Thymus (tissue), 11 donors: Measurements from ENCODE around the gene ZCRB1. TPM values are rescaled to one million over a fixed set of nuclear protein-coding genes. Genes with fewer than 3 reads are reported as not detected.

Experiments used
- DNase-seq, 9 donors: peaks; one replicate each; pipeline ENCODE4 v3.0.0-alpha.2; 2013; ENCODE audit warnings: low spot score in 9 of 9, low read depth in 6 of 9, missing footprints in 1 of 9
- H3K27ac ChIP-seq, 2 donors: one replicate each; pipeline ENCODE4 v1.5.1; 2013; ENCODE audit warnings: control low read depth in 1 of 2, low read depth in 1 of 2, low read length in 1 of 2, mild to moderate bottlenecking in 1 of 2, moderate library complexity in 1 of 2
- H3K27me3 ChIP-seq, 2 donors: one replicate each; pipeline ENCODE4 v1.5.1; 2013; ENCODE audit warnings: low read length in 1 of 2; ENCODE audit not compliant: control insufficient read depth in 2 of 2, insufficient read depth in 1 of 2
- H3K36me3 ChIP-seq, 2 donors: one replicate each; pipeline ENCODE4 v1.5.1; 2013; ENCODE audit warnings: low read length in 1 of 2, mild to moderate bottlenecking in 1 of 2, moderate library complexity in 1 of 2; ENCODE audit not compliant: control insufficient read depth in 2 of 2, insufficient read depth in 2 of 2
- H3K4me1 ChIP-seq, 2 donors: one replicate each; pipeline ENCODE4 v1.5.1; 2013; ENCODE audit warnings: low read length in 2 of 2; ENCODE audit not compliant: control insufficient read depth in 2 of 2, insufficient read depth in 2 of 2
- H3K4me3 ChIP-seq, 2 donors: one replicate each; pipeline ENCODE4 v1.5.1; 2013; ENCODE audit warnings: low read length in 2 of 2, control low read depth in 1 of 2, mild to moderate bottlenecking in 1 of 2
- H3K9me3 ChIP-seq, 2 donors: one replicate each; pipeline ENCODE4 v1.5.1; 2013; ENCODE audit warnings: low read length in 1 of 2, mild to moderate bottlenecking in 1 of 2; ENCODE audit not compliant: control insufficient read depth in 2 of 2, insufficient read depth in 1 of 2
- WGBS: extraction: QIAGEN DNeasy Blood & Tissue Kit; methylation state at CpG from one replicate; pipeline ENCODE4 v1.1.7; 2013; 5-methylcytosine and 5-hydroxymethylcytosine counted together
- polyA plus RNA-seq: library from polyadenylated mRNA; stranded (reverse); fragments of 200-250 nt; gene quantifications from one replicate; pipeline ENCODE4 v1.2.3, GENCODE V29; 2013
- total RNA-seq: library from RNA; stranded (reverse); fragments of 120-200 nt; gene quantifications from one replicate; pipeline ENCODE4 v1.2.4, GENCODE V29; 2013
- donor health status: healthy.

ZCRB1 gene
- total and polyA plus RNA-seq, 2 donors = 55.2 to 63.6 TPM

- no peak for DNase-seq
These were observed 37.4 kb downstream of the ZCRB1 start for GRCh38 chr12:42288544-42288943.

GRCh38 chr12:42286741-42287140 is 39.2 kb downstream of the ZCRB1 start:
- no peaks in the 10 kb centered on the region for H3K36me3 ChIP-seq
- 95% methylated on average over 26 of the region's 26 CpGs for WGBS
- H3K9me3 ChIP-seq = no peaks in the 10 kb centered on the region
- no peak overlapping the region for H3K4me3 ChIP-seq
- no peaks in the 10 kb centered on the region for H3K4me1 ChIP-seq
- no peaks in the 10 kb centered on the region for H3K27me3 ChIP-seq
- DNase-seq = no peak
- no peak overlapping the region for H3K27ac ChIP-seq

More at GRCh38 chr12:42288544-42288943, 37.4 kb downstream of the ZCRB1 start:
- no peaks in the 10 kb centered on the region for H3K9me3 ChIP-seq
- WGBS = 88% methylated on average over 9 of the region's 9 CpGs
- H3K36me3 ChIP-seq = no peaks in the 10 kb centered on the region
- H3K27me3 ChIP-seq = no peaks in the 10 kb centered on the region
- no peak overlapping the region for H3K27ac ChIP-seq
- H3K4me1 ChIP-seq = no peaks in the 10 kb centered on the region
- no peak overlapping the region for H3K4me3 ChIP-seq

GRCh38 chr12:42285431-42285830 is 40.5 kb downstream of the ZCRB1 start:
- WGBS = 95% methylated on average over 2 of the region's 2 CpGs
- DNase-seq = no peak
- Histone ChIP-seq H3K9me3 (no peaks in the 10 kb centered on the region), H3K27me3 (no peaks in the 10 kb centered on the region), H3K4me1 (no peaks in the 10 kb centered on the region), H3K36me3 (no peaks in the 10 kb centered on the region), H3K4me3 (no peak overlapping the region), H3K27ac (no peak overlapping the region)

- WGBS = 97% methylated on average over 2 of the region's 2 CpGs
- Histone ChIP-seq H3K4me1 (no peaks in the 10 kb centered on the region), H3K4me3 (no peak overlapping the region), H3K27ac (no peak overlapping the region), H3K36me3 (no peaks in the 10 kb centered on the region), H3K9me3 (no peaks in the 10 kb centered on the region), H3K27me3 (no peaks in the 10 kb centered on the region)
- no peak for DNase-seq
These were observed 41.0 kb downstream of the ZCRB1 start for GRCh38 chr12:42284876-42285275.

- H3K27ac ChIP-seq = no peak overlapping the region
- no peaks in the 10 kb centered on the region for H3K9me3 ChIP-seq
- no peaks in the 10 kb centered on the region for H3K27me3 ChIP-seq
- DNase-seq = peak in 1 of 9 donors; percentile 7
- WGBS = 10% methylated on average over 1 of the region's 1 CpG
- H3K4me3 ChIP-seq = no peak overlapping the region
- no peaks in the 10 kb centered on the region for H3K36me3 ChIP-seq
- H3K4me1 ChIP-seq = no peaks in the 10 kb centered on the region
These were observed 41.7 kb downstream of the ZCRB1 start for GRCh38 chr12:42284157-42284556.

- Histone ChIP-seq H3K27ac (no peak overlapping the region), H3K9me3 (no peaks in the 10 kb centered on the region), H3K4me3 (no peak overlapping the region), H3K4me1 (no peaks in the 10 kb centered on the region), H3K27me3 (no peaks in the 10 kb centered on the region), H3K36me3 (no peaks in the 10 kb centered on the region)
- no peak for DNase-seq
These were observed 42.2 kb downstream of the ZCRB1 start for GRCh38 chr12:42283739-42284138.

- Histone ChIP-seq H3K27ac (no peak overlapping the region), H3K27me3 (no peaks in the 10 kb centered on the region), H3K36me3 (no peaks in the 10 kb centered on the region), H3K9me3 (no peaks in the 10 kb centered on the region), H3K4me3 (no peak overlapping the region), H3K4me1 (no peaks in the 10 kb centered on the region)
- no peak for DNase-seq
- 95% methylated on average over 2 of the region's 2 CpGs for WGBS
These were observed 43.6 kb downstream of the ZCRB1 start for GRCh38 chr12:42282294-42282693.

GRCh38 chr12:42281844-42282243 is 44.0 kb downstream of the ZCRB1 start:
- WGBS = 92% methylated on average over 3 of the region's 3 CpGs
- DNase-seq = no peak
- Histone ChIP-seq H3K4me3 (no peak overlapping the region), H3K36me3 (no peaks in the 10 kb centered on the region), H3K27ac (no peak overlapping the region), H3K9me3 (no peaks in the 10 kb centered on the region), H3K27me3 (no peaks in the 10 kb centered on the region), H3K4me1 (no peaks in the 10 kb centered on the region)

- no peak for DNase-seq
- 63% methylated on average over 3 of the region's 3 CpGs for WGBS
These were observed 44.6 kb downstream of the ZCRB1 start for GRCh38 chr12:42281278-42281677.

GRCh38 chr12:42278128-42278510 is 47.8 kb downstream of the ZCRB1 start:
- H3K4me3 ChIP-seq = no peak overlapping the region
- DNase-seq = no peak

More at GRCh38 chr12:42281278-42281677, 44.6 kb downstream of the ZCRB1 start:
- no peak overlapping the region for H3K27ac ChIP-seq
- H3K4me3 ChIP-seq = no peak overlapping the region
- no peaks in the 10 kb centered on the region for H3K36me3 ChIP-seq
- no peaks in the 10 kb centered on the region for H3K27me3 ChIP-seq
- H3K4me1 ChIP-seq = no peaks in the 10 kb centered on the region
- H3K9me3 ChIP-seq = no peaks in the 10 kb centered on the region

More at GRCh38 chr12:42278128-42278510, 47.8 kb downstream of the ZCRB1 start:
- Histone ChIP-seq H3K4me1 (no peaks in the 10 kb centered on the region), H3K27me3 (no peaks in the 10 kb centered on the region), H3K9me3 (peaks cover 0 to 3% of the 10 kb centered on the region in 2 donors), H3K36me3 (no peaks in the 10 kb centered on the region), H3K27ac (no peak overlapping the region)
